Astrocyte of the spinal cord (primary cell): ENCODE data around the gene CCR5.

Experiments used
- DNase-seq: peaks from one replicate; pipeline ENCODE4 v3.0.0; 2011; ENCODE audit warnings: low read depth, low spot score
- H3K4me3 ChIP-seq: 2 replicates; pipeline ENCODE4 v1.5.1; 2011; ENCODE audit warnings: low read depth, mild to moderate bottlenecking, low read length, moderate library complexity
- CTCF ChIP-seq: IDR thresholded peaks from 2 replicates; pipeline ENCODE4 v1.5.1; 2012; ENCODE audit warnings: low read depth, mild to moderate bottlenecking, low read length, inconsistent platforms
- in situ Hi-C: cut with HindIII; loops from 2 replicates; pipeline ENCODE4 v1.10.0; 2017; ENCODE audit warnings: low sequenced_read_pairs

CCR5 gene

GRCh38 chr3:46356276-46356675 lies 14.5 kb upstream of the CCR5 start:
- no peak for TF ChIP-seq CTCF
- in situ Hi-C loops: no loop called here
- no peak for DNase-seq
- H3K4me3 ChIP-seq: no peak overlapping the region

GRCh38 chr3:46356909-46357308 lies 13.8 kb upstream of the CCR5 start:
- in situ Hi-C loops: no loop called here
- DNase-seq: no peak
- TF ChIP-seq CTCF: no peak
- no peak overlapping the region for H3K4me3 ChIP-seq

- no peak overlapping the region for H3K4me3 ChIP-seq
- DNase-seq: no peak
- in situ Hi-C loops: no loop called here
- no peak for TF ChIP-seq CTCF
Measured at GRCh38 chr3:46358466-46358865, 12.3 kb upstream of the CCR5 start.

- DNase-seq: peak; percentile 31
- in situ Hi-C loops: no loop called here
- TF ChIP-seq CTCF: no peak
- H3K4me3 ChIP-seq: no peak overlapping the region
Measured at GRCh38 chr3:46359733-46360493, 10.8 kb upstream of the CCR5 start.

- no peak overlapping the region for H3K4me3 ChIP-seq
Measured at GRCh38 chr3:46360907-46361306, 9.8 kb upstream of the CCR5 start.

More at GRCh38 chr3:46360907-46361306, 9.8 kb upstream of the CCR5 start:
- in situ Hi-C loops: no loop called here
- no peak for DNase-seq
- TF ChIP-seq CTCF: no peak
